Lower lobe of right lung (tissue), 2 donors: ENCODE data around the gene TMEM138. TPM values are rescaled to one million over a fixed set of nuclear protein-coding genes. Genes with fewer than 3 reads are reported as not detected.

Source experiments
- ATAC-seq, 2 donors: fragments of 200-7000 bp; cut with Tn5 transposase; one replicate each; pipeline ENCODE4 v1.9.1; 2020 to 2022; ENCODE audit warnings: mild to moderate bottlenecking in 2 of 2, moderate library complexity in 2 of 2
- DNase-seq: peaks from one replicate; pipeline ENCODE4 v3.0.0-alpha.2; 2020
- H3K27ac ChIP-seq: fragments of 200-600 bp; one replicate; pipeline ENCODE4 v1.8.0; 2022
- H3K27me3 ChIP-seq: fragments of 200-600 bp; one replicate; pipeline ENCODE4 v1.8.0; 2022; ENCODE audit warnings: low read depth
- H3K36me3 ChIP-seq: fragments of 200-600 bp; one replicate; pipeline ENCODE4 v1.8.0; 2022; ENCODE audit warnings: mild to moderate bottlenecking
- H3K4me1 ChIP-seq: fragments of 200-600 bp; one replicate; pipeline ENCODE4 v1.8.0; 2022
- H3K4me3 ChIP-seq: fragments of 200-600 bp; one replicate; pipeline ENCODE4 v1.8.0; 2022; ENCODE audit warnings: mild to moderate bottlenecking
- H3K9me3 ChIP-seq: fragments of 200-600 bp; one replicate; pipeline ENCODE4 v1.8.0; 2022
- intact Hi-C: fragments of 100-400 bp; cut with DNase I; formaldehyde crosslinking; loops from one replicate; pipeline ENCODE4 v1.11.0; 2022
- total RNA-seq: library from RNA; stranded (reverse); fragmentation: NEBNext Ultra II Directional; extraction: Animal tissue kit (Norgen Biotek cat#: 25700); gene quantifications from one replicate; pipeline ENCODE4 v1.2.1, GENCODE V29; 2021
- TF ChIP-seq, protein P1 (sequence below): fragments of 200-600 bp; IDR thresholded peaks from one replicate; pipeline ENCODE4 v1.8.0; 2022; ENCODE audit warnings: antibody characterized with exemption, mild to moderate bottlenecking
- donor health status: DM: no; HTN: yes; CAD: no; lungs with severe emphysema.

TMEM138 gene
- total RNA-seq, 1 donor from 2014 or later, result 38.9 TPM

DNA sequence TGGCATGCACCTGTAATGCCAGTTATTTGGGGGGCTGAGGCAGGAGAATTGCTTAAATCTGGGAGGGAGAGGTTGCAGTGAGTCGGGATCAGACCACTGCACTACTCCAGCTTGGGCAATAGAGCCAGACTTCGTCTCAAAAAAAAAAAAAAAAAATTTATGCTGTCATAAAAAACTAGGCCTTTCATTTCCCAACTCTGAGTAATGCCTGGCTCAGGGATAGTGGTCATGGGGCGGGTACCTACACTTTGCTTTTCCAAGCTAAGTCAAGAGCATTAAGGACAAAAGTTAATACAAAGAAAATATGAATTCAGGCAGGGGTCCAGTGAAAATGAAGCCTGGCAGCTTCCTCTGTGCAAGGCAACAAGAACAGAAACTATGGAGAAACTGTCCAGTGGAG, 51.3 kb downstream of the TMEM138 start:
- TF ChIP-seq, protein P1, sequence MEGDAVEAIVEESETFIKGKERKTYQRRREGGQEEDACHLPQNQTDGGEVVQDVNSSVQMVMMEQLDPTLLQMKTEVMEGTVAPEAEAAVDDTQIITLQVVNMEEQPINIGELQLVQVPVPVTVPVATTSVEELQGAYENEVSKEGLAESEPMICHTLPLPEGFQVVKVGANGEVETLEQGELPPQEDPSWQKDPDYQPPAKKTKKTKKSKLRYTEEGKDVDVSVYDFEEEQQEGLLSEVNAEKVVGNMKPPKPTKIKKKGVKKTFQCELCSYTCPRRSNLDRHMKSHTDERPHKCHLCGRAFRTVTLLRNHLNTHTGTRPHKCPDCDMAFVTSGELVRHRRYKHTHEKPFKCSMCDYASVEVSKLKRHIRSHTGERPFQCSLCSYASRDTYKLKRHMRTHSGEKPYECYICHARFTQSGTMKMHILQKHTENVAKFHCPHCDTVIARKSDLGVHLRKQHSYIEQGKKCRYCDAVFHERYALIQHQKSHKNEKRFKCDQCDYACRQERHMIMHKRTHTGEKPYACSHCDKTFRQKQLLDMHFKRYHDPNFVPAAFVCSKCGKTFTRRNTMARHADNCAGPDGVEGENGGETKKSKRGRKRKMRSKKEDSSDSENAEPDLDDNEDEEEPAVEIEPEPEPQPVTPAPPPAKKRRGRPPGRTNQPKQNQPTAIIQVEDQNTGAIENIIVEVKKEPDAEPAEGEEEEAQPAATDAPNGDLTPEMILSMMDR, result no peak
- no peaks in the 10 kb centered on the region for H3K27me3 ChIP-seq
- H3K9me3 ChIP-seq, result no peaks in the 10 kb centered on the region
- ATAC-seq, result no peak
- H3K36me3 ChIP-seq, result peaks cover 100% of the 10 kb centered on the region
- no peak overlapping the region for H3K27ac ChIP-seq
- H3K4me1 ChIP-seq, result no peaks in the 10 kb centered on the region
- DNase-seq, result no peak
- intact Hi-C loops, result no loop called here
- H3K4me3 ChIP-seq, result no peak overlapping the region

DNA sequence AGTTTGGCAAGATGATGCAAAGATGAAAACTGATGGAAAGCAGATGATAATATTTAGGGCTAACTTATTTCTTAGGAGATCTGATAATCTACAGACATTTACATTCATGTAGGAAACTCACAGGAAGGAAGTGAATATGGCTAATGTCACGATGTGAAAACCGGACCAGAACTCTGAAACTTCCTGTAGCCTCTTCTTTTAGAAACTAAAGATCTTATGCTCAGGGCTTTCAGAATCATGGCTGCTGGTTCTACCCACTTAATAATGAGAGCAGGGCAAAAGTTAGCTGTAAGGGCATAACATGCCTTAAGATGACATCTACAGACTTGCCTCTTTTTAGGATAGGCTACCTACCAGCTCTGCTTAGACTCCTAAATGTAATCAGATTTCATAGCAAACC, 52.4 kb downstream of the TMEM138 start:
- H3K4me3 ChIP-seq, result no peak overlapping the region
- no peak for ATAC-seq
- TF ChIP-seq, protein P1, result no peak
- intact Hi-C loops, result no loop called here
- H3K4me1 ChIP-seq, result no peaks in the 10 kb centered on the region
- no peak for DNase-seq
- H3K36me3 ChIP-seq, result peaks cover 100% of the 10 kb centered on the region
- no peak overlapping the region for H3K27ac ChIP-seq
- H3K9me3 ChIP-seq, result no peaks in the 10 kb centered on the region
- no peaks in the 10 kb centered on the region for H3K27me3 ChIP-seq

- Histone ChIP-seq H3K4me3 (no peak overlapping the region), H3K36me3 (peaks cover 100% of the 10 kb centered on the region), H3K4me1 (no peaks in the 10 kb centered on the region), H3K27ac (no peak overlapping the region), H3K9me3 (no peaks in the 10 kb centered on the region), H3K27me3 (no peaks in the 10 kb centered on the region)
- DNase-seq (no peak), ATAC-seq (no peak)
- TF ChIP-seq, protein P1, result no peak
- intact Hi-C loops, result no loop called here
Observed at GRCh38 chr11:61415381-61415780, 53.2 kb downstream of the TMEM138 start.

DNA sequence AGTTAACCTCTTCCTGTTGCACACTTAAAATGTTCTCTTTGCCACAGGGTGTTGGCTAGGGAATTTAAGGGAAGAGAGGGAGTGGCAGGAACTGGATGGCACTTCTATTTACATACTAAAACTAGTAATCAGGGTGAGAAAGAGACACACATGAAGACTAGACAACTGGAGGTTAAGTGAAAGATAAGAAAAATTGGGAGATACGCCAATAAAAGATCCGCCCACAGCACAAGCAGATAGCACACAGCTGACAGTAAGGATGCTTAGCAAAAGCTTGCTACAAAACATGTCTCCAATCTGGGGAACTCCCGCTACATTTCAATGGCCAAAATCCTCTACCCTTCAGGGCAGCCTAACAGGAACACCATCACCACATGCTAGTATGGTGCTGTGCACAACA, 54.8 kb downstream of the TMEM138 start:
- Histone ChIP-seq H3K27me3 (no peaks in the 10 kb centered on the region), H3K4me1 (no peaks in the 10 kb centered on the region), H3K36me3 (peaks cover 100% of the 10 kb centered on the region), H3K4me3 (no peak overlapping the region), H3K27ac (no peak overlapping the region), H3K9me3 (no peaks in the 10 kb centered on the region)
- DNase-seq (no peak), ATAC-seq (no peak)
- TF ChIP-seq, protein P1, result no peak
- intact Hi-C loops, result no loop called here

- H3K4me1 ChIP-seq, result no peaks in the 10 kb centered on the region
- no peak for DNase-seq
- H3K36me3 ChIP-seq, result peaks cover 100% of the 10 kb centered on the region
- ATAC-seq, result peak; percentile 69 to 78
- H3K4me3 ChIP-seq, result no peak overlapping the region
- peak overlapping the region; percentile 53 for H3K27ac ChIP-seq
- no peaks in the 10 kb centered on the region for H3K9me3 ChIP-seq
- H3K27me3 ChIP-seq, result no peaks in the 10 kb centered on the region
- TF ChIP-seq, protein P1, result no peak
- intact Hi-C loops, result no loop called here
Observed at GRCh38 chr11:61417670-61418069, 55.5 kb downstream of the TMEM138 start.

GRCh38 chr11:61418136-61418535, 56.0 kb downstream of the TMEM138 start:
- Histone ChIP-seq H3K9me3 (no peaks in the 10 kb centered on the region), H3K27me3 (no peaks in the 10 kb centered on the region), H3K27ac (peak overlapping the region; percentile 53), H3K4me3 (no peak overlapping the region), H3K36me3 (peaks cover 97% of the 10 kb centered on the region), H3K4me1 (no peaks in the 10 kb centered on the region)
- TF ChIP-seq, protein P1, result no peak
- intact Hi-C loops, result no loop called here
- no peak for DNase-seq
- peak in 1 of 2 donors; percentile 18 for ATAC-seq
